Gastrocnemius medialis (tissue), 4 donors: ENCODE results near the gene PLCH1.

ENCODE experiments used
- POLR2A ChIP-seq, 2 donors: fragments of 450-650 bp; IDR thresholded peaks; one replicate each; pipeline ENCODE4 v1.6.1; 2017; ENCODE audit warnings: antibody characterized with exemption in 2 of 2, mild to moderate bottlenecking in 2 of 2, moderate library complexity in 2 of 2
- TF ChIP-seq, protein P1 (sequence below), 5 experiments: fragments of 450-650 bp in 3 of 5; fragments of 200-600 bp in 2 of 5; sonication (generic) in 2 of 5; IDR thresholded peaks in 4 of 5; conservative IDR thresholded peaks in 1 of 5; 1 replicate in 4 of 5; 2 replicates in 1 of 5; pipeline ENCODE4 v1.5.1; 2016 to 2019; ENCODE audit warnings: antibody characterized with exemption in 5 of 5, mild to moderate bottlenecking in 3 of 5, moderate library complexity in 3 of 5

DNA sequence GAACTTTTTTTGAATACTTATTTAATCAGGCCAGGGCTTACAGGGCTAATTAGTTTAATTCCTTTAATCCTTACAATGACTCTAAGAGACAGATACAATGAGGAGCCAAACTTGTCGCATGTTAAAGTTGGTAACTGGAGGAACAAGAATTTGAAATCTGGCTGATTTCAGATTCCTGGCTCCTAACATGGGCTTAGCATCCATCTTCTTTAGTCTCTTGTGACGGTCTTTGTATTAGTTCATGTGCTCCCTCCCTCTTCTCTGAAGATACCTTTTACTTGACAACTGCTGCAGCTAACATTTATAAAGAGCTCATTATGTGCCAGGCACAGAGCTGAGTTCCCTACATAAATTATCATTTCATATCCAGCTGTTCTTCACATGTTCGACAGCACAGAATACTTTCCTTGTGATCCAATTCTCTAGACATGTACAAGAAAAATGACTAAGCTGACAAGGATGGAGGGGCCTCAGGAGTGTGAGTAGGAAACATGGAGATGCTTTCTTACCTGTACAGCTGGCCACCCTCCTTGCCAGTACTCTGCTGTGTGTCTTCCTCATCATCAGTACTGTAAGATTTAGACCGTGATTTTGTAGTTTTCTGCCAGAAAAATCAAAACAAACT, 244.6 kb downstream of the PLCH1 start:
- TF ChIP-seq, protein P1, sequence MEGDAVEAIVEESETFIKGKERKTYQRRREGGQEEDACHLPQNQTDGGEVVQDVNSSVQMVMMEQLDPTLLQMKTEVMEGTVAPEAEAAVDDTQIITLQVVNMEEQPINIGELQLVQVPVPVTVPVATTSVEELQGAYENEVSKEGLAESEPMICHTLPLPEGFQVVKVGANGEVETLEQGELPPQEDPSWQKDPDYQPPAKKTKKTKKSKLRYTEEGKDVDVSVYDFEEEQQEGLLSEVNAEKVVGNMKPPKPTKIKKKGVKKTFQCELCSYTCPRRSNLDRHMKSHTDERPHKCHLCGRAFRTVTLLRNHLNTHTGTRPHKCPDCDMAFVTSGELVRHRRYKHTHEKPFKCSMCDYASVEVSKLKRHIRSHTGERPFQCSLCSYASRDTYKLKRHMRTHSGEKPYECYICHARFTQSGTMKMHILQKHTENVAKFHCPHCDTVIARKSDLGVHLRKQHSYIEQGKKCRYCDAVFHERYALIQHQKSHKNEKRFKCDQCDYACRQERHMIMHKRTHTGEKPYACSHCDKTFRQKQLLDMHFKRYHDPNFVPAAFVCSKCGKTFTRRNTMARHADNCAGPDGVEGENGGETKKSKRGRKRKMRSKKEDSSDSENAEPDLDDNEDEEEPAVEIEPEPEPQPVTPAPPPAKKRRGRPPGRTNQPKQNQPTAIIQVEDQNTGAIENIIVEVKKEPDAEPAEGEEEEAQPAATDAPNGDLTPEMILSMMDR (IDR thresholded peaks at IDR 0.05 in 4 of 5, conservative IDR thresholded peaks at IDR 0.05 in 1 of 5): no peak
- no peak for TF ChIP-seq POLR2A (IDR thresholded peaks at IDR 0.05)
